Stimulated activated CD4-positive, alpha-beta T cell treated with anti-CD3 and anti-CD28 coated beads, Interleukin-2, amount 100 ng/mL, for 24 hours (primary cell): ENCODE data around the gene PBX1.
A peak's percentile ranks its signal among the peaks of the same experiment; 100 is the strongest.
"Not testable (repeated sequence)": the region's sequence is repeated elsewhere in the genome, so short reads cannot be mapped to it uniquely, and the experiment has no call there.

Experiments
- DNase-seq, 2 donors: peaks; one replicate each; pipeline ENCODE4 v3.0.0-alpha.2; 2020

The PBX1 gene

GRCh38 chr1:164558461-164559341, at the start of gene PBX1:
Gene PBX1 (plus strand): TSS chr1:164559184.
- DNase-seq = peak; percentile 62 to 74

GRCh38 chr1:164510435-164510834, 48.5 kb upstream of the PBX1 start:
- DNase-seq = no peak

- no peak for DNase-seq
Observed at GRCh38 chr1:164511001-164511705, 47.8 kb upstream of the PBX1 start.

- DNase-seq = no peak
Observed at GRCh38 chr1:164515231-164515630, 43.8 kb upstream of the PBX1 start.

- no peak for DNase-seq
Observed at GRCh38 chr1:164515711-164516331, 43.2 kb upstream of the PBX1 start.

DNA sequence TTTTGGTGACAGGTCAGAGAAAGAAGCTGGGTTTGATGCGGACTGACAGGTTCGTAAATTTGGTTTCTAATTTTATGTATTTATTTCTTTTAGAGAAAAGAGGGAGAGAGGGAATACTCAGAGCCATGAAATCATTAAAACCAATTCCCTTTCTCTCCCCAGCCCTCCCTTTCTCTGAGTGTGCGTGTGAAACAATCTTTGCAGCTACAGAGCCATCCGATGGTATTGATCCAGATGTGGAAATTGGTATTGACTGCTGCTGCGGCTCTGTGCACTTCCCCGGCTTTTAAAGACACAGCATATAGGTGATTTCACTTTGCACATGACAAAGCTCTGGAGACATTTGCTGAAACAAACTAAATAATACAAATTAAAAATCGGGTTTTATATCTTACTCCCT, 42.4 kb upstream of the PBX1 start:
- no peak for DNase-seq

- DNase-seq = no peak
Observed at GRCh38 chr1:164518692-164519332, 40.2 kb upstream of the PBX1 start.

GRCh38 chr1:164519426-164519825, 39.6 kb upstream of the PBX1 start:
- DNase-seq = no peak

DNA sequence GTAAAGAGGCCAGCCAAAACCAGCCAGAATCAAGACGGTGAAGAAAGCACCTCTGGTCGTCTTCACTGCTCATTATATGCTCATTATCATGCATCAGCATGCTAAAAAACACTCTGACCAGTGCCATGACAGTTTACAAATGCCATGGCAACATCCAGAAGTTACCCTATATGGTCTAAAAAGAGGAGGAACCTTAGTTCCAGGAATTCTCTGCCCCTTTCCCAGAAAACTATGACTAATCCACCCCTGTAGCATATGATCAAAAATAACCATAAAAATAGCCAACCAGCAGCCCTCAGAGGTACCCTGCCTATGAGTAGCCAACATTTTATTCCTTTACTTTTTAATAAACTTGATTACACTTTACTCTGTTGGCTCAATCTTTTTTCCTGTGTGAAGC, 34.2 kb upstream of the PBX1 start:
- DNase-seq = no peak

DNA sequence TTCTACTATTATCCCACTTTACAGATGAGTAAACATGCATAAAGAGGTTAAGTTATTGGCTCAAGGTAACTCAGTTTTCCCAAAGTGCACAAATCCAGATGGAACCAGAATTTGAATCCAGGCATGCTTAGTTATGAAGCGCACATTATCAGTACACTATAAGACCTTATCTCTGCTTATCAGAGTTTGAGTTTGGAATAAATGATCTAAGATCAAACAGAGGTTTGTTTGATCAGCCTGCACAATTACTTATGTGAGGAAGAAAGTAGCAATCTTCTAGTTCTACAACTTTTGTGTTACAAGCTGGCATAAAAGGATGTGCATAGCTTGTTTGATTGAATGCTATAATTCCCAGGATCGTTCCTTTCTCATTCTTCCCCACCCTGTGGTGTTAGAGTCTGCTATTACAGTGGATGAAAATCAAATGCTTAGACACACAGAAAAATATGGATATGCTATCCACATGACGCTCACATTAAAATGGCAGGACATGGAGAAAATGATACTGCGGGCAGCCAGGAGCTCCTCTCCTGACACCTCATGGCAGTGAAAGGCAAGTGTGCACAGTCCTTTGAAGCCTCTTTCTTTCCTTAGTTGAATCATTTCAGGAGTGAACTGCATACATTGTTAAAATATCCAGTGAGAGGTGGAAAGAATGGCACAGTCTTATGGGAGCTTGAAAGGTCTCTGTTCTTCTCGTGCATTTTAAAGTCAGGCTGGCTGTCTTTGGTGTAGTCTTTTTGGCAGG, 23.9 kb upstream of the PBX1 start:
- DNase-seq = no peak

GRCh38 chr1:164552463-164552988, 6.5 kb upstream of the PBX1 start:
- not testable (repeated sequence) for DNase-seq

GRCh38 chr1:164557270-164557669, 1.7 kb upstream of the PBX1 start:
- DNase-seq = no peak

GRCh38 chr1:164559342-164560051, 513 bp downstream of the PBX1 start:
- no peak for DNase-seq

DNA sequence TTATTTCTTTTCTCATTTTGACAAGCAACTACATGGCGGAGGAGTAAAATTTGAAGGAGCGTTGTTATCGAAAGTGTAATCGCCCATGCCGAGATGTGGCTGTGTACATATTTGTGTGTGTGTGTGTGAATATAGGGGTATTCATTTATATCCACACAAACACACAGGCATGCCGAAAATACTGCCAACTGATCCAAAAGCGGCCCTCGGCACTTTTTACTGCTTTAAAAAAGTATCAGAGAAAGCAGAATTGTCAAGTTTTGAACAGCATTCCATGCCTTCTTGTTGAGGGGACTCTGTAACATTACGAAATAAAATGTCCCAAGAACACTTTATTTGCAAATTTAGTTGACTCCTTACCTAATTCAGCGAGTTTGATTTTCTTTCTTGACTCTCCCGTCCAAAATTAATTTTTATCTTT, 1.1 kb downstream of the PBX1 start:
- DNase-seq = no peak

GRCh38 chr1:164560556-164560955, 1.6 kb downstream of the PBX1 start:
- no peak for DNase-seq

GRCh38 chr1:164561007-164561406, 2.0 kb downstream of the PBX1 start:
- no peak for DNase-seq

DNA sequence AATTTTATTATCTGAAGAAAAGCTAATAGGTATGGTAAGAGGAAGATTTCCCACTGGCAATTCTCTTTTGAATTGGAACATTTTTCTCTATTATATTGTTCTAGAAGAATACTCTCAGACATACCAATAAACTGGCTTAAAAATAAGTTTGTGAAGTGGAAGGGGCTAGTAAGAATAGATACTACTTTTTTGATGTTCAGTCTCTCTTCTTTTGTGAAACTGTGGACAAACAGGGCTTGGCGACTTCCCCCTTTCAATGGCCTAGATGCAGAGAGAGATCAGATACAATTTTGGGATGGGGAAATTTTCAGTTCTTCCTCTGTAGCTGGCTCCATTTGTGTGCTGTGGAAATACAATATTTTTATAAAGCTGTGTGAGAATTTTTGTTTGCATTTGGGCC, 2.5 kb downstream of the PBX1 start:
- DNase-seq = no peak

- no peak for DNase-seq
Observed at GRCh38 chr1:164562061-164562460, 3.1 kb downstream of the PBX1 start.

GRCh38 chr1:164562511-164562910, 3.5 kb downstream of the PBX1 start:
- DNase-seq = no peak

- DNase-seq = no peak
Observed at GRCh38 chr1:164562947-164563520, 4.0 kb downstream of the PBX1 start.

DNA sequence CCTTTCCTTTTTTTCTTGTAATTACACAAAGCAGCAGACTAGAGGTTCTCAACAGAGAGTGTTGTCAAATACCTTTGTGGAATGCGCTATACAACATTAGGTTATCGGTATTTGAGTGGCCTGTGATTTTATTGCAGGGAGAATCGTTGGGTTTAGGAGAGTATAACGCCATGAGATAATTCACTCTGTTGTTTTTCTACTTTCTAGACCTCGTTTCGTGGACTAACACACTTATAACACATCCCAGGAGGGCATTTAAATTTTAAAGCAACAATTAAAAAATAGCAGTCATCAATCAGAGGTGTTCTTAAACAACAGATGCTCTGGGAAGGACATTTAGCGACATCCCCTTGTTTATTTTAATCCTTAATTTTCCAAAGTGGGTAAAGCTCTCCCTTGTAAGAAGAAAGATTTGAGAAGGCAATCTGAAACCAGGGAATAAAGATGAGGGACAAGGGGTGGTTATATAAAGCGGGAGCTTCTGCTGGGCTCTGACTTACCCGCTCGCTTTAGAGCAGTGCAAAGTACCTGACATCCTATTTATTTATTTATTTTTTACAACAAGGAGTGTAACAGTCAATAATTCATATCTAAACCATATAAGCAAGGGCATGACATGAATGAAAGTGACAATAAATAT, 4.9 kb downstream of the PBX1 start:
- no peak for DNase-seq
